Activated CD4-positive, alpha-beta T cell treated with anti-CD3 and anti-CD28 coated beads for 36 hours (primary cell): ENCODE results near the gene RHBG. TPM values are rescaled to one million over a fixed set of nuclear protein-coding genes. Genes with fewer than 3 reads are reported as not detected.

Experiments
- ATAC-seq: fragments of 200-7000 bp; cut with Tn5 transposase; one replicate; pipeline ENCODE4 v1.10.0; 2021; ENCODE audit warnings: mild to moderate bottlenecking, moderate library complexity
- CTCF ChIA-PET: fragments of 350-600 bp; sonication (Branson Sonifier 250); formaldehyde crosslinking; loops from one replicate; lab custom pipeline; 2021; ENCODE audit warnings: antibody characterized with exemption; lab: Charles Lee
- POLR2A ChIA-PET: fragments of 350-600 bp; sonication (Branson Sonifier 250); formaldehyde crosslinking; loops from one replicate; lab custom pipeline; 2021; ENCODE audit warnings: antibody characterized with exemption, inconsistent platforms; lab: Charles Lee
- DNase-seq: peaks from one replicate; pipeline ENCODE4 v3.0.0-alpha.2; 2020
- H3K27ac Mint-ChIP-seq: one replicate; pipeline ENCODE4 v1.8.0; 2021; ENCODE audit warnings: mixed read lengths
- H3K27me3 Mint-ChIP-seq: one replicate; pipeline ENCODE4 v1.8.0; 2021; ENCODE audit warnings: mixed read lengths
- H3K36me3 Mint-ChIP-seq: one replicate; pipeline ENCODE4 v1.8.0; 2021; ENCODE audit warnings: low read depth, mixed read lengths
- H3K4me1 Mint-ChIP-seq: one replicate; pipeline ENCODE4 v1.8.0; 2021; ENCODE audit warnings: mixed read lengths
- H3K4me3 Mint-ChIP-seq: one replicate; pipeline ENCODE4 v1.8.0; 2021; ENCODE audit warnings: mild to moderate bottlenecking, moderate library complexity, mixed read lengths
- H3K9me3 Mint-ChIP-seq: one replicate; pipeline ENCODE4 v1.8.0; 2021; ENCODE audit warnings: low read depth, mixed read lengths
- intact Hi-C, 2 experiments: fragments of 100-400 bp; cut with DNase I in 1 of 2; cut with micrococcal nuclease in 1 of 2; formaldehyde crosslinking; loops; one replicate each; pipeline versions ENCODE4 v1.14.2 to v1.15.1; 2022 to 2024; cut with DNase I, micrococcal nuclease
- total RNA-seq, 2 experiments: library from RNA; stranded (reverse); gene quantifications; one replicate each; pipeline ENCODE4 v1.2.3, GENCODE V29; 2021

Gene RHBG
- total RNA-seq, 2 experiments from 2014 or later: not detected

- H3K36me3 Mint-ChIP-seq: no peaks in the 10 kb centered on the region
- POLR2A ChIA-PET: interaction anchor here (1.0 to 1.8 kb wide), 4 partner anchors 60 to 263 kb away, joined by 3 to 8 read pairs (median 3); partner anchors contain the start of gene NAXE
- DNase-seq (peak; percentile 87), ATAC-seq (peak; percentile 81)
- no peak overlapping the region for H3K4me3 Mint-ChIP-seq
- no peaks in the 10 kb centered on the region for H3K9me3 Mint-ChIP-seq
- H3K27ac Mint-ChIP-seq: no peak overlapping the region
- CTCF ChIA-PET: interaction anchor here (0.6 to 5.7 kb wide), 58 partner anchors 9 to 391 kb away, joined by 3 to 264 read pairs (median 5); partner anchors contain the start of genes MEF2D, NAXE and RHBG
- peaks cover 21% of the 10 kb centered on the region for H3K27me3 Mint-ChIP-seq
- intact Hi-C loops: loop anchor here (1.0 to 2.0 kb wide), 4 partner anchors 59 to 223 kb away; no protein-coding TSS in a partner anchor
- peaks cover 5% of the 10 kb centered on the region for H3K4me1 Mint-ChIP-seq
Observed at GRCh38 chr1:156385534-156386031, 16.6 kb downstream of the RHBG start.

GRCh38 chr1:156386134-156386901, 17.3 kb downstream of the RHBG start:
- ATAC-seq (no peak), DNase-seq (no peak)
- Mint-ChIP-seq H3K4me3 (no peak overlapping the region), H3K36me3 (no peaks in the 10 kb centered on the region), H3K4me1 (peaks cover 5% of the 10 kb centered on the region), H3K27ac (no peak overlapping the region), H3K27me3 (peaks cover 22% of the 10 kb centered on the region), H3K9me3 (no peaks in the 10 kb centered on the region)
- intact Hi-C loops: no loop called here
- POLR2A ChIA-PET: interaction anchor here (1.1 to 1.8 kb wide), 3 partner anchors 60 to 205 kb away, joined by 3 to 8 read pairs (median 3); partner anchors contain the start of gene NAXE
- CTCF ChIA-PET: interaction anchor here (0.5 to 5.7 kb wide), 58 partner anchors 8 to 391 kb away, joined by 3 to 264 read pairs (median 5); partner anchors contain the start of genes MEF2D, NAXE and RHBG

GRCh38 chr1:156386949-156387869, 18.2 kb downstream of the RHBG start:
- POLR2A ChIA-PET: interaction anchor here (1.8 kb wide), 1 partner anchor 59 kb away, joined by 8 read pairs; no protein-coding TSS in a partner anchor

GRCh38 chr1:156387870-156388173, 18.8 kb downstream of the RHBG start:
- Mint-ChIP-seq H3K4me1 (peaks cover 5% of the 10 kb centered on the region), H3K9me3 (no peaks in the 10 kb centered on the region), H3K4me3 (no peak overlapping the region), H3K27me3 (peaks cover 22% of the 10 kb centered on the region), H3K36me3 (no peaks in the 10 kb centered on the region), H3K27ac (no peak overlapping the region)
- DNase-seq (no peak), ATAC-seq (no peak)
- ChIA-PET POLR2A (no interaction called here), CTCF (interaction anchor here (0.6 to 5.7 kb wide), 5 partner anchors 26 to 236 kb away, joined by 3 to 264 read pairs (median 74); no protein-coding TSS in a partner anchor)
- intact Hi-C loops: no loop called here

More at GRCh38 chr1:156386949-156387869, 18.2 kb downstream of the RHBG start:
- ATAC-seq: no peak
- Mint-ChIP-seq H3K36me3 (no peaks in the 10 kb centered on the region), H3K27me3 (peaks cover 22% of the 10 kb centered on the region), H3K4me1 (peaks cover 5% of the 10 kb centered on the region), H3K4me3 (no peak overlapping the region), H3K27ac (no peak overlapping the region), H3K9me3 (no peaks in the 10 kb centered on the region)
- CTCF ChIA-PET: interaction anchor here (0.5 to 5.7 kb wide), 24 partner anchors 9 to 353 kb away, joined by 3 to 264 read pairs (median 6); no protein-coding TSS in a partner anchor
- intact Hi-C loops: no loop called here
- no peak for DNase-seq

GRCh38 chr1:156388174-156389137, 19.4 kb downstream of the RHBG start:
- H3K9me3 Mint-ChIP-seq: no peaks in the 10 kb centered on the region
- no peak overlapping the region for H3K27ac Mint-ChIP-seq
- no peak for DNase-seq
- no peaks in the 10 kb centered on the region for H3K36me3 Mint-ChIP-seq
- ChIA-PET POLR2A (no interaction called here), CTCF (interaction anchor here (0.5 to 5.7 kb wide), 5 partner anchors 53 to 236 kb away, joined by 3 to 89 read pairs (median 7); no protein-coding TSS in a partner anchor)
- no peak for ATAC-seq
- intact Hi-C loops: no loop called here
- peaks cover 5% of the 10 kb centered on the region for H3K4me1 Mint-ChIP-seq
- H3K4me3 Mint-ChIP-seq: no peak overlapping the region
- H3K27me3 Mint-ChIP-seq: peaks cover 25% of the 10 kb centered on the region

GRCh38 chr1:156389311-156389710, 20.3 kb downstream of the RHBG start:
- DNase-seq: no peak
- no peak for ATAC-seq
- ChIA-PET POLR2A (no interaction called here), CTCF (interaction anchor here (0.8 to 2.3 kb wide), 3 partner anchors 52 to 144 kb away, joined by 3 to 17 read pairs (median 7); no protein-coding TSS in a partner anchor)
- peaks cover 5% of the 10 kb centered on the region for H3K4me1 Mint-ChIP-seq
- peaks cover 26% of the 10 kb centered on the region for H3K27me3 Mint-ChIP-seq
- intact Hi-C loops: no loop called here
- H3K27ac Mint-ChIP-seq: no peak overlapping the region
- H3K36me3 Mint-ChIP-seq: no peaks in the 10 kb centered on the region
- no peaks in the 10 kb centered on the region for H3K9me3 Mint-ChIP-seq
- no peak overlapping the region for H3K4me3 Mint-ChIP-seq

GRCh38 chr1:156390469-156391365, 21.7 kb downstream of the RHBG start:
- no peak for ATAC-seq
- Mint-ChIP-seq H3K4me1 (peaks cover 3% of the 10 kb centered on the region), H3K4me3 (no peak overlapping the region), H3K27me3 (peaks cover 30% of the 10 kb centered on the region), H3K27ac (no peak overlapping the region), H3K36me3 (no peaks in the 10 kb centered on the region), H3K9me3 (no peaks in the 10 kb centered on the region)
- DNase-seq: no peak
- intact Hi-C loops: no loop called here
- ChIA-PET CTCF (interaction anchor here (0.7 to 2.3 kb wide), 2 partner anchors 55 to 202 kb away, joined by 3 to 17 read pairs; no protein-coding TSS in a partner anchor), POLR2A (no interaction called here)

- POLR2A ChIA-PET: no interaction called here
- Mint-ChIP-seq H3K4me3 (no peak overlapping the region), H3K9me3 (no peaks in the 10 kb centered on the region), H3K4me1 (no peaks in the 10 kb centered on the region), H3K36me3 (no peaks in the 10 kb centered on the region), H3K27me3 (peaks cover 30% of the 10 kb centered on the region), H3K27ac (no peak overlapping the region)
- no peak for DNase-seq
- no peak for ATAC-seq
- intact Hi-C loops: no loop called here
- CTCF ChIA-PET: interaction anchor here (0.6 to 1.1 kb wide), 3 partner anchors 51 to 141 kb away, joined by 3 read pairs; no protein-coding TSS in a partner anchor
Observed at GRCh38 chr1:156391366-156391677, 22.3 kb downstream of the RHBG start.

GRCh38 chr1:156391701-156392100, 22.7 kb downstream of the RHBG start:
- no peak overlapping the region for H3K27ac Mint-ChIP-seq
- H3K4me3 Mint-ChIP-seq: no peak overlapping the region
- DNase-seq (no peak), ATAC-seq (no peak)
- no peaks in the 10 kb centered on the region for H3K36me3 Mint-ChIP-seq
- POLR2A ChIA-PET: no interaction called here
- intact Hi-C loops: no loop called here
- CTCF ChIA-PET: interaction anchor here (0.6 to 2.0 kb wide), 4 partner anchors 51 to 140 kb away, joined by 3 to 6 read pairs (median 3); no protein-coding TSS in a partner anchor
- no peaks in the 10 kb centered on the region for H3K4me1 Mint-ChIP-seq
- H3K9me3 Mint-ChIP-seq: no peaks in the 10 kb centered on the region
- H3K27me3 Mint-ChIP-seq: peaks cover 30% of the 10 kb centered on the region
